Stimulated activated naive B cell treated with anti-CD40 and anti-IgM and Interleukin-4, amounts not matched to agents 10 μg/mL and 1 μg/mL and 100 μg/mL, for 72 hours (primary cell): ENCODE measurements around the gene FHIP1B.
"Not testable (repeated sequence)": the region's sequence is repeated elsewhere in the genome, so short reads cannot be mapped to it uniquely, and the experiment has no call there.

Experiments
- ATAC-seq, 2 donors: fragments of 150-1000 bp; cut with Tn5 transposase; replicated peaks; 2 replicates each; pipeline ENCODE4 v1.10.0; 2021; ENCODE audit warnings: moderate library complexity in 1 of 2
- DNase-seq: peaks from one replicate; pipeline ENCODE4 v3.0.0; 2021
- H3K27ac Mint-ChIP-seq: one replicate; pipeline ENCODE4 v1.8.0; 2022; ENCODE audit warnings: mild to moderate bottlenecking, mixed read lengths
- H3K27me3 Mint-ChIP-seq, 2 donors: one replicate each; pipeline ENCODE4 v1.8.0; 2022; ENCODE audit warnings: mixed read lengths in 2 of 2
- H3K36me3 Mint-ChIP-seq, 2 donors: one replicate each; pipeline ENCODE4 v1.8.0; 2022; ENCODE audit warnings: mixed read lengths in 2 of 2, mild to moderate bottlenecking in 1 of 2
- H3K4me1 Mint-ChIP-seq, 2 donors: one replicate each; pipeline ENCODE4 v1.8.0; 2022; ENCODE audit warnings: mixed read lengths in 2 of 2, mild to moderate bottlenecking in 1 of 2
- H3K4me3 Mint-ChIP-seq, 2 donors: one replicate each; pipeline ENCODE4 v1.8.0; 2022; ENCODE audit warnings: mild to moderate bottlenecking in 2 of 2, mixed read lengths in 2 of 2, moderate library complexity in 1 of 2
- H3K9me3 Mint-ChIP-seq, 2 donors: one replicate each; pipeline ENCODE4 v1.8.0; 2022; ENCODE audit warnings: mixed read lengths in 2 of 2, mild to moderate bottlenecking in 1 of 2

The FHIP1B gene

DNA sequence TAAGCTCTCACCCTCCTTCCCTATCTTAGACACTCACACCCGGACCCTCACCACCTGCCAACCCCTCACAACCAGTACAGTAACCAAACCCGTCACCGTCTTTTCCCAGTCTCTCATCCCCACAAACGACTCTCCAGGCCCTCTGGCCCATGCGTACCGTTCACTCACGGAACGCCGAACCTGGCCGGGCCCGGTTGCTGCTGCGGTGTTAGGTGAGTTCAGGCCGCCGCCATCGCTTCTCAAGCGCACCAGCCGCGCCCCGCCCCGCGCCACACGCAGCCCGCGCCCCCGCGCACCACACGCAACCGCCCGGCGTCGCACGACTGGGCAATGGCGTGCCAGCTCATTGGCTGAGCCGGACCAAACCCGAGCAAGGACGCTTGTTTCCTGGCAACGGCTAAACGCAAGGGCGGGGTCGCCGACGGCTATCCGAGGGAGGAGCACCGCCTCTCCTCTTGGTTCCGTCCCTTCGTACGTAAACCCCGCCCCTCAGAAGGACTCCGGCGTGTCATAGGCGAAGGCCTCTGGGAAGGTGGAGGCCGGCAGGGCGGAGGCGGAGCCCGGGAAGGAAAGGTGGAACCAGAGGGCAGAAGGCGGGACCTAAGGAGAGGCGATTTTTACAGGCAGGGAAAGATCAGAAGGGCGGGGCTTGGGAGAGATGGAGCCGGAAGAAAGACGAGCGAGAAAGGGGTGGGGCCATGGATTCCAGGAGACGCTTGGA, at the start of gene FHIP1B:
TSS of gene FHIP1B (minus strand) at position 250 of the 721 bp plus-strand sequence. CDS start 10,120 bp downstream, outside the sequence.
- peaks cover 0 to 4% of the 10 kb centered on the region in 2 donors for H3K27me3 Mint-ChIP-seq
- peak within 1 kb of the TSS; percentile 98 to 99 for H3K4me3 Mint-ChIP-seq
- peaks cover under 1 to 9% of the 10 kb centered on the region in 2 donors for H3K36me3 Mint-ChIP-seq
- H3K27ac Mint-ChIP-seq, result peak within 1 kb of the TSS; percentile 98
- peak; percentile 100 for DNase-seq
- H3K4me1 Mint-ChIP-seq, result peaks cover 27 to 36% of the 10 kb centered on the region in 2 donors
- no peaks in the 10 kb centered on the region for H3K9me3 Mint-ChIP-seq
- peak; percentile 91 to 92 for ATAC-seq

GRCh38 chr11:6283453-6284023, 49.1 kb upstream of the FHIP1B start:
- H3K36me3 Mint-ChIP-seq, result no peaks in the 10 kb centered on the region
- ATAC-seq (no peak), DNase-seq (no peak)
- no peak overlapping the region for H3K4me3 Mint-ChIP-seq
- no peak overlapping the region for H3K27ac Mint-ChIP-seq
- H3K4me1 Mint-ChIP-seq, result no peaks in the 10 kb centered on the region
- H3K27me3 Mint-ChIP-seq, result peaks cover 24 to 41% of the 10 kb centered on the region in 2 donors
- H3K9me3 Mint-ChIP-seq, result no peaks in the 10 kb centered on the region

- not testable (repeated sequence) for H3K4me1 Mint-ChIP-seq, ATAC-seq, DNase-seq, H3K4me3 Mint-ChIP-seq, H3K27ac Mint-ChIP-seq, H3K9me3 Mint-ChIP-seq, H3K36me3 Mint-ChIP-seq
- H3K27me3 Mint-ChIP-seq, result peaks cover 34 to 61% of the 10 kb centered on the region in 2 donors
These were observed 46.4 kb upstream of the FHIP1B start for GRCh38 chr11:6280809-6281208.

GRCh38 chr11:6273188-6273587, 38.8 kb upstream of the FHIP1B start:
- Mint-ChIP-seq H3K4me3 (no peak overlapping the region), H3K36me3 (no peaks in the 10 kb centered on the region), H3K27me3 (peaks cover 66 to 68% of the 10 kb centered on the region in 2 donors), H3K4me1 (no peaks in the 10 kb centered on the region), H3K27ac (no peak overlapping the region), H3K9me3 (peaks cover 3 to 5% of the 10 kb centered on the region in 2 donors)
- ATAC-seq, result no peak
- no peak for DNase-seq

DNA sequence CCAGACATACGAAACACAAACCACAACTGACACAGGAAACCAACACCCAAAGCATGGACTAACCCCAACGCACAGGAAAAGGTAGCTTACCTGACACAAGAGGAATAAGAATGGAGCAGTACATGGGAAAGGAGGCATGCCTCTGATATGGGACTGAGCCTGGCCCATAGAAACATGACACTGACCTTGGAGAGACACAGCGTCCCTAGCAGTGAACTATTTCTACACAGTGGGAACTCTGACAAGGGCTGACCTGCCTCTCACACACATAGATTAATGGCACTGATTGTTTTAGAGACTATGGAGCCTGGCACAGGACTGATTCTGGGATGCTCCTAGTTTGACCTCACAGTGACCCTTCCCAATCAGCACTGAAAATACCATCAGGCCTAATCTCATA, 37.2 kb upstream of the FHIP1B start:
- Mint-ChIP-seq H3K36me3 (no peaks in the 10 kb centered on the region), H3K27me3 (peaks cover 54 to 61% of the 10 kb centered on the region in 2 donors), H3K4me3 (no peak overlapping the region), H3K4me1 (no peaks in the 10 kb centered on the region), H3K27ac (no peak overlapping the region), H3K9me3 (peaks cover under 1 to 2% of the 10 kb centered on the region in 2 donors)
- DNase-seq (no peak), ATAC-seq (no peak)

- Mint-ChIP-seq H3K4me3 (peak overlapping the region in 1 of 2 donors; percentile 30), H3K9me3 (no peaks in the 10 kb centered on the region), H3K4me1 (no peaks in the 10 kb centered on the region), H3K27ac (no peak overlapping the region), H3K36me3 (no peaks in the 10 kb centered on the region), H3K27me3 (peaks cover 50 to 58% of the 10 kb centered on the region in 2 donors)
- DNase-seq, result no peak
- ATAC-seq, result no peak
These were observed 36.3 kb upstream of the FHIP1B start for GRCh38 chr11:6270584-6271246.

GRCh38 chr11:6269994-6270393, 35.6 kb upstream of the FHIP1B start:
- Mint-ChIP-seq H3K9me3 (no peaks in the 10 kb centered on the region), H3K4me1 (no peaks in the 10 kb centered on the region), H3K27me3 (peaks cover 46 to 54% of the 10 kb centered on the region in 2 donors), H3K27ac (no peak overlapping the region), H3K36me3 (no peaks in the 10 kb centered on the region), H3K4me3 (no peak overlapping the region)
- ATAC-seq (no peak), DNase-seq (no peak)

- Mint-ChIP-seq H3K4me1 (no peaks in the 10 kb centered on the region), H3K4me3 (no peak overlapping the region), H3K36me3 (no peaks in the 10 kb centered on the region), H3K27me3 (peaks cover 42 to 55% of the 10 kb centered on the region in 2 donors), H3K9me3 (no peaks in the 10 kb centered on the region), H3K27ac (no peak overlapping the region)
- DNase-seq, result no peak
- ATAC-seq, result no peak
These were observed 34.4 kb upstream of the FHIP1B start for GRCh38 chr11:6268820-6269219.

- ATAC-seq, result no peak
- no peak overlapping the region for H3K27ac Mint-ChIP-seq
- DNase-seq, result no peak
- H3K9me3 Mint-ChIP-seq, result no peaks in the 10 kb centered on the region
- H3K36me3 Mint-ChIP-seq, result no peaks in the 10 kb centered on the region
- peaks cover 14 to 29% of the 10 kb centered on the region in 2 donors for H3K27me3 Mint-ChIP-seq
- H3K4me3 Mint-ChIP-seq, result no peak overlapping the region
- H3K4me1 Mint-ChIP-seq, result no peaks in the 10 kb centered on the region
These were observed 29.2 kb upstream of the FHIP1B start for GRCh38 chr11:6263662-6264061.

- Mint-ChIP-seq H3K36me3 (no peaks in the 10 kb centered on the region), H3K4me1 (no peaks in the 10 kb centered on the region), H3K4me3 (no peak overlapping the region), H3K9me3 (no peaks in the 10 kb centered on the region), H3K27me3 (peaks cover 6 to 18% of the 10 kb centered on the region in 2 donors), H3K27ac (no peak overlapping the region)
- ATAC-seq (no peak), DNase-seq (no peak)
These were observed 25.8 kb upstream of the FHIP1B start for GRCh38 chr11:6260207-6260726.

DNA sequence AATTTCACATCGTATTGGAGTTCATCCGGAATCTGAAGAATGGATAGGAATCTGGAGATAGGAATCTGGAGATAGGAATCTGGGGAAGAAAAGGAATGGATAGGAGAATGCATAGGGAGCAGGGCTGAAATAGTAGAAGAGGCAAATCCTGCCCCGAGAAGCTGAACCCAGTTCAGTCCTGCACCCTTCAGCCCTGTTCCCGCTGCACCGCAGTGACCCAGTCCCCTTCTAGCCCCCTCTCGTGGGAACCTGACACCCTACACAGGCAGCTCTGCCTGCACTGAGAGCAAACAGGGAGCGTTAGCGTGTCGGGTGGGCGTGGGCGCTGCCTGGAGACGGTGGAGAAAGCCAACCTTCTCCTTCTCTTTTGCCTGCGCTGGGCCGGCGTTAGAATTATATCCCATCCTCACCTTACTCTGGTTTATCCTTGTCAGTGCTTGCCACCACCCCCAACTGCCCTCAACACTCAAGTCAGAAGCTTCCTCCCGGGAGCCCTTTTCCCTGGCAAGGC, 24.2 kb upstream of the FHIP1B start:
- H3K27me3 Mint-ChIP-seq, result peaks cover 0 to 7% of the 10 kb centered on the region in 2 donors
- H3K9me3 Mint-ChIP-seq, result no peaks in the 10 kb centered on the region
- peak in 1 of 2 donors; percentile 44 for ATAC-seq
- H3K4me1 Mint-ChIP-seq, result no peaks in the 10 kb centered on the region
- H3K4me3 Mint-ChIP-seq, result no peak overlapping the region
- no peak for DNase-seq
- no peaks in the 10 kb centered on the region for H3K36me3 Mint-ChIP-seq
- no peak overlapping the region for H3K27ac Mint-ChIP-seq

DNA sequence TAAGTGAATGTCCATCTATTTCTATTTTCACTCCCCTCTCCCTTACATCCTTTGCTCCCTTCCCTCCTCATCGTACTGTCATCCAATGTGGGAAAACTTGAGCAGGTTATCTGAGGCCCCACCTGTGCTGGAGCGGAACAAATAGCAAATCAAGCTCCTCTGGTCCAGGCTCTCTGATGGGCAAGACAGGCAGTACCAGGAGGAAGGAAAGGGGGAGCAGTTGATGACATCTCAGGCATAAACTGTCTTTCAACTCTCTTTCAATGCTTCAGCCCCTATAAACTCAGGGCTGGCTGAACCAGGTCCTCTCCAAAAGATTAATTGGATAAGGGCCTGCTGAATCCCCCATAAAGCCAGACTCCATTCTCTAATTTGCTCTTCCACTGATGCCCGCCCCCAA, 23.7 kb upstream of the FHIP1B start:
- H3K9me3 Mint-ChIP-seq, result no peaks in the 10 kb centered on the region
- no peak overlapping the region for H3K27ac Mint-ChIP-seq
- DNase-seq (no peak), ATAC-seq (no peak)
- peaks cover 0 to 7% of the 10 kb centered on the region in 2 donors for H3K27me3 Mint-ChIP-seq
- H3K4me3 Mint-ChIP-seq, result no peak overlapping the region
- no peaks in the 10 kb centered on the region for H3K4me1 Mint-ChIP-seq
- H3K36me3 Mint-ChIP-seq, result no peaks in the 10 kb centered on the region

- H3K4me3 Mint-ChIP-seq, result no peak overlapping the region
- H3K4me1 Mint-ChIP-seq, result no peaks in the 10 kb centered on the region
- H3K27ac Mint-ChIP-seq, result no peak overlapping the region
- ATAC-seq, result no peak
- H3K27me3 Mint-ChIP-seq, result peaks cover 0 to 10% of the 10 kb centered on the region in 2 donors
- no peaks in the 10 kb centered on the region for H3K36me3 Mint-ChIP-seq
- peaks cover 0 to 1% of the 10 kb centered on the region in 2 donors for H3K9me3 Mint-ChIP-seq
- DNase-seq, result no peak
These were observed 18.8 kb upstream of the FHIP1B start for GRCh38 chr11:6253197-6253596.

- Mint-ChIP-seq H3K4me1 (no peaks in the 10 kb centered on the region), H3K9me3 (peaks cover 0 to 1% of the 10 kb centered on the region in 2 donors)
- DNase-seq, result no peak
These were observed 17.6 kb upstream of the FHIP1B start for GRCh38 chr11:6251990-6252473.

More at GRCh38 chr11:6251990-6252473, 17.6 kb upstream of the FHIP1B start:
- no peak overlapping the region for H3K4me3 Mint-ChIP-seq
- no peaks in the 10 kb centered on the region for H3K36me3 Mint-ChIP-seq
- ATAC-seq, result no peak
- H3K27ac Mint-ChIP-seq, result no peak overlapping the region
- peaks cover 0 to 11% of the 10 kb centered on the region in 2 donors for H3K27me3 Mint-ChIP-seq
